ENCODE results near the gene MVD. TPM values are rescaled to one million over a fixed set of nuclear protein-coding genes. Genes with fewer than 3 reads are reported as not detected.
A peak's percentile ranks its signal among the peaks of the same experiment; 100 is the strongest.
"Not testable (repeated sequence)": the region's sequence is repeated elsewhere in the genome, so short reads cannot be mapped to it uniquely, and the experiment has no call there.

MVD gene
- total RNA-seq, 3 donors from 2014 or later: 39.0 to 49.2 (median 44.4) TPM

DNA sequence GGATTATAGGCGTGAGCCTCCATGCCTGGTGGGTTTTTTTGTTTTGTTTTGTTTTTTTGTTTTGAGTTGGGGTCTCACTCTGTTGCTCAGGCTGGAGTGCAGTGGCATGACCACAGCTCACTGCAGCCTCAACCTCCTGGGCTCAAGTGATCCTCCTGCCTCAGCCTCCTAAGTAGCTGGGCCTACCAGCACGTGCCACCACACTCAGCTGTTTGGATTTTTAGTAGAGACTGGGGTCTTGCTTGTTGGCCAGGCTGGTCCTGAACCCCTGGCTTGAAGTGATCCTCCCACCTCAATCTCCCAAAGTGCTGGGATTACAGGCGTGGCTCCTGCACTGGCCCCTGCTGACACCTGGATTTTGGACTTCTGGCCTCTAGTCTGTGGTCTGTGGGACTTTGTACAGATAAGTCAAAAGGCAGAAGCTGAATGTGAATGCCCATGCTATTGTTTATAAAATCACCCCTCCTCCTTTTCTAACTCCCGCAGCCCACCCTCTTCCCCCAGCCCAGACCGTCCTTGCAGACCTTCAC is 17.7 kb upstream of the MVD start:
- ATAC-seq: no peak
- Mint-ChIP-seq H3K9me3 (no peaks in the 10 kb centered on the region), H3K4me1 (ENCODE audit: low read depth) (peaks cover 44% of the 10 kb centered on the region), H3K4me3 (no peak overlapping the region), H3K36me3 (ENCODE audit: insufficient read depth) (peaks cover 1% of the 10 kb centered on the region), H3K27me3 (ENCODE audit: low read depth) (no peaks in the 10 kb centered on the region)
- DNase-seq: no peak

DNA sequence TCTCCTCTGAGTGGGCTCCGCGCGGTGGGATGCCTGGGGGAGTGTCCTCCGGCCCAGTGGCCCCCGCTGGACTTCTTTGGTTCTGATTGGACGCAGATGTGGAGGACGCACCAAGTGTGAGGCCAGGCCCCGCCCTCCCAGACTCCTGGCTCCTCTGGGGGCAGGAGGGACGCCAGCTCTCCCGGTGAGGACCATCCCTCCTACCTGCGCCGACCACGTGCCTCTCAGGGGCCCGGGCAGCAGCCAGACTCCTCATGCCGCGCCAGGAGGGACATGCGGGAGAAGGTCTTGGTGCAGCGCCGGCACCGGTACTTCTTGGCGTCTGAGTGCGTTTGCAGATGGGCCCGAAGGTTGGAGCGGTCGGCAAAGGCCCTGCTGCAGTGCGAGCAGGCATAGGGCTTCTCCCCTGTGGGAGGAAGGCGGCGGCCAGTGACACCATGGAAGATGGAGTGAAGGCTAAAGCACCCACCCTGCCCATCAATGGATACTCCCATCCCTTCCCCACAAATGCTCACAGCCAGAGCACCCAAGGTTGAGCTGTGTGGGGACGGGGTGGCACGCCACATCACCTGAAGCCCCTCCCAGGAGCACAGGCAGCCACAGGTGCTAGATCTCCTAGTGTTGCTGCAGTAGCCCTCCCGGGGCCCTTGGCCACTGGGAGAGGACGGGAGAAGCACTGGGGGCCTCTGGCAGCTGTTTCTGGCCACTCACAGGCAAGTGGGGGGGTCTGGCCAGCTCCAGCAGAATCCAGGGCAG is 15.5 kb upstream of the MVD start:
- no peak overlapping the region for H3K4me3 Mint-ChIP-seq
- no peaks in the 10 kb centered on the region for H3K9me3 Mint-ChIP-seq
- ATAC-seq (no peak), DNase-seq (no peak)
- no peaks in the 10 kb centered on the region for H3K27me3 Mint-ChIP-seq (ENCODE audit: low read depth)
- H3K36me3 Mint-ChIP-seq (ENCODE audit: insufficient read depth): peaks cover 1% of the 10 kb centered on the region
- peaks cover 24% of the 10 kb centered on the region for H3K4me1 Mint-ChIP-seq (ENCODE audit: low read depth)

DNA sequence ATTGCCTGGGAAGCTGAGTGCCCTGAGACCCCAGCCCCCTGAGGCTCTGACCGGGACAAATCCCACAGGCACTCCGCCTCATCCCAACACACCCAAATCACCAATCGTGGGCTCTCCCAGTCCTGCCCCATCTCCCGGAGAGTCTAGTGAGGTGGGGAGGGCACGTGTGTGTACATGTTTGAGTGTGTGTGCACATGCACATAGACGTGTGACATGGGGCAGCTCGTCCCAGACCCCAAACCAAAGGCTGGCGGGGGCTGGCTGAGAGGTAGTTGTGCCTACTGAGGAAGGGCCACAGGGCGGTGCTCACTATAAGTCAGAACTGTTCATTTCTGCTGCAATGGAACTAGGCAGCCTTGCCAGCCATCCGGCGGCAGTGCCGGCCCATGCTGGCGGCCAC is 14.8 kb upstream of the MVD start:
- ATAC-seq: no peak
- Mint-ChIP-seq H3K9me3 (no peaks in the 10 kb centered on the region), H3K4me1 (ENCODE audit: low read depth) (peaks cover 22% of the 10 kb centered on the region), H3K4me3 (no peak overlapping the region), H3K27me3 (ENCODE audit: low read depth) (no peaks in the 10 kb centered on the region), H3K36me3 (ENCODE audit: insufficient read depth) (peaks cover 1% of the 10 kb centered on the region)
- no peak for DNase-seq

DNA sequence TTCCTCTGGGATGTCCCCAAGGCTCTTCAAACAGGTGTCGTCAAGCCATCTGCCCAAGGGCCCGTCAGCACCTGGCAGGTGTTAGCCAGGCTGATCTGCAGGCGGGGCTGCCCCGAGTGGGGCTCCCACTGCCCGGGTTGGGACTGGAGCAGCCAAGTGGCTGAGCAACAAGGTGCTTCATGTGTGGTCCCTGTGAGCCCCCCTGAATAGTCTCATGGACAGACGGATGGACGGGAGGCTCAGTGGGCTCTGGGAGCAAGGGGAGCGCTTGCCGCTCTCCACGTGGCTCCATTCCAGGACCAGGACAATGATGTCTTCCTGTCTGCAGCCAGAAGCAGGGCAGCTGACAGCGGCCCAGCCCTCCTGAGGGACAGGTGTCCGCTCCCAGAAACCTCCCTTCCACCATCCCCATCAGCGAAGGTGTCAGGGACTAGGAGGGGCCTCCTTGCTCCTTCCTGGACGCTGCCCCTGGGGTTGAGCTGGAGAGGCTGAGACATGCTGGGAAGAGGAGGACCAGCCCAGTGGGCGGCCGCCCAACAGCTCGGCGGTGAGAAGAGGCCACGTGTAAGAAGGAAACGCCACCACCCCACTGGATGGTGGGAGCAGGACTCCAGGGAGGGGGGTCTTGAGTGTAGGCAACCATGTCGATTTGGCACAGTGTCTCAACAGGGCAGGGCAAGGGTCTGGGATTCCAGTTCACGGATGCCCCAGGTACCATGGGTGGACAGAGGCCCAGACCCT is 13.8 kb upstream of the MVD start:
- Mint-ChIP-seq H3K4me1 (ENCODE audit: low read depth) (peaks cover 13% of the 10 kb centered on the region), H3K36me3 (ENCODE audit: insufficient read depth) (peaks cover 1% of the 10 kb centered on the region), H3K27me3 (ENCODE audit: low read depth) (no peaks in the 10 kb centered on the region), H3K9me3 (no peaks in the 10 kb centered on the region), H3K4me3 (no peak overlapping the region)
- ATAC-seq: no peak
- no peak for DNase-seq

DNA sequence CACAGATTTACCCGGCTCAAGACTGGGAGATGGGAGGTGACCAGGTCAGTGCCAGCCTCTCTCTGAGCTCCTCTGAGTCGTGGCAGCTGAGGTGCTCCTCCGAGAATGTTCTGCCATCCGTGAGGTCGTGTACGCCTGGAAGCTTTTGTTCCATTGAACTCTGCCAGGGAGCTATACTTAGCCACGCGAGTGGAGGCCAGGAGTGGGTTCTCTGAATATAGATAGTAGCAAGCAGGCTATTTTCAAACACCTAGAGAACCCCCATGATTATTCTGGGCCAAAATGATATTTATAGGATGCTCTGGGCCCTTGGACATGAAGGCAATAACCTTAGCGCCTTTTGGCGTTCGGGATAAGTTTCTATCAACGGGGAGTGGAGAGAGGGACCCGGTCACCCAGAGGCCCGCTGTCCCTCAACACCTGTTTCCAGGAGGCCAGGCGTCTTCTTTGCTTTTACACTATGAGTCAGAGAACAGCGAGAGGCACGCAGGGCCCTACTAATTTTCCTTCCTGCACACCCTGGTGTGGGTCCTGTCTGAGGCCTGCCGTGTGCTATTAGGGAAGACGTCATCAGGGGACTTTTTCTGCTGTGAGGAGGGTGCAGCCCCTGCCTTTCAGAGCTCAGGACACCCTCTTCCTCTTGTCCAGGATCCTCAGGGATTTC is 11.0 kb upstream of the MVD start:
- no peaks in the 10 kb centered on the region for H3K4me1 Mint-ChIP-seq (ENCODE audit: low read depth)
- H3K27me3 Mint-ChIP-seq (ENCODE audit: low read depth): no peaks in the 10 kb centered on the region
- DNase-seq: no peak
- peaks cover 1% of the 10 kb centered on the region for H3K36me3 Mint-ChIP-seq (ENCODE audit: insufficient read depth)
- no peaks in the 10 kb centered on the region for H3K9me3 Mint-ChIP-seq
- no peak for ATAC-seq
- H3K4me3 Mint-ChIP-seq: no peak overlapping the region

DNA sequence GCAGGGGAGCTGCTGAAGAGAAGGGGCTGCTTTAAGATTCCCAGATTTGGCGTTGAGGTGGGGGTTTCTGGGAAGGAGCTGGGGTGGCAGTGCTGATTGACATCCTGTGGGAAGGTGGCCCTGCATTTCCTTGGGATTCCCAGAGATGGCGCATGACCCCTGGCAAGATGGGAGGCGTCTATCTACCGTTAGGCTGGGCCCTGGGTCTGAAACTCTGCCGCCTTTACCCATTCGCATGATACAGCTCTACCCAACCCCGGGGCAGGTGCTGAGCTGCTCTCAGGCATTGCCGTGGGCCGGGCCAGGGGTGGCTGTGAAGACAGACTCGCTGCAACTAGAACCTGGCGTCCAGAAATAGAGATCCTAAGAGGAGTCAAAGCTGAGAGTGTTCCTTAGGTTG is 9.9 kb upstream of the MVD start:
- DNase-seq: no peak
- no peaks in the 10 kb centered on the region for H3K9me3 Mint-ChIP-seq
- no peaks in the 10 kb centered on the region for H3K4me1 Mint-ChIP-seq (ENCODE audit: low read depth)
- ATAC-seq: no peak
- no peaks in the 10 kb centered on the region for H3K27me3 Mint-ChIP-seq (ENCODE audit: low read depth)
- no peak overlapping the region for H3K4me3 Mint-ChIP-seq
- H3K36me3 Mint-ChIP-seq (ENCODE audit: insufficient read depth): peaks cover 3% of the 10 kb centered on the region

DNA sequence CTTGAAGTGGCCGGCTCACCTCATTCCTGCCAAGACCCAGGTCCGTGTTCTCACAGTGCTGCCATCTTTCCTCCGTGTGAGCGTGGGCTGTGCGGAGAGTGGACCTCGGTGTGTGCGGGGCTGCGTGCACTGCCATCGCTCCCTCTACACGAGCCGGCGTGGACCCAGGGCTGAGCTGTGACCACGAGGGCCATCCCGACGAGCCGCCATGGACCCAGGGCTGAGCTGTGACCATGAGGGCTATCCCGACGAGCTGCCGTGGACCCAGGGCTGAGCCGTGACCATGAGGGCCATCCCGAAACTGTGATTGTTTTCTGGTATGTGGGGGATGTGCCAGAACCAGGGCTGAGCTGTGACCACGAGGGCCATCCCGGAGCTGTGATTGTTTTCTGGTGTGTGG is 8.9 kb upstream of the MVD start:
- Mint-ChIP-seq H3K36me3 (ENCODE audit: insufficient read depth) (peaks cover 2% of the 10 kb centered on the region), H3K9me3 (no peaks in the 10 kb centered on the region), H3K4me1 (ENCODE audit: low read depth) (no peaks in the 10 kb centered on the region), H3K27me3 (ENCODE audit: low read depth) (no peaks in the 10 kb centered on the region), H3K4me3 (no peak overlapping the region)
- DNase-seq (no peak), ATAC-seq (no peak)

DNA sequence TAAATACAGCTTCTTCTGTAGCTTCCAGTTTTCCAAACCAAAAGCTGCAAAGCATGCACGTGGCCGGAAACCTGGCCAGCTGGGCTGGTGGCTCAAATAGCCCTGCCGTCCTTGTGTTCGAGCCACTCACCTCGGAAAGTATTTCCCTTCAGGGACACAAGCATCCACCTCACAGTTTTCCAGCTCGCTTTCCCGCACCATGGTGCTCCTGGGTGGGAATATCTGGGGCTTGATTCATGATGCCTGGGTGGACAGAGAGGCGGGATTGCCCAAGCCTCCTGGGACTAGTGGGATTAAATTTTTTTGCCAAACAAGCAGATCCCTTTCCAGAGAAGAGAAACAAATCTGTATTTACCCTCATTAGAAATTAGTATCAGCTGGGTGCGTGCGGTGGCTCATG is 7.1 kb upstream of the MVD start:
- no peaks in the 10 kb centered on the region for H3K9me3 Mint-ChIP-seq
- H3K36me3 Mint-ChIP-seq (ENCODE audit: insufficient read depth): peaks cover 2% of the 10 kb centered on the region
- H3K4me1 Mint-ChIP-seq (ENCODE audit: low read depth): peaks cover 1% of the 10 kb centered on the region
- ATAC-seq (no peak), DNase-seq (no peak)
- H3K4me3 Mint-ChIP-seq: no peak overlapping the region
- no peaks in the 10 kb centered on the region for H3K27me3 Mint-ChIP-seq (ENCODE audit: low read depth)

DNA sequence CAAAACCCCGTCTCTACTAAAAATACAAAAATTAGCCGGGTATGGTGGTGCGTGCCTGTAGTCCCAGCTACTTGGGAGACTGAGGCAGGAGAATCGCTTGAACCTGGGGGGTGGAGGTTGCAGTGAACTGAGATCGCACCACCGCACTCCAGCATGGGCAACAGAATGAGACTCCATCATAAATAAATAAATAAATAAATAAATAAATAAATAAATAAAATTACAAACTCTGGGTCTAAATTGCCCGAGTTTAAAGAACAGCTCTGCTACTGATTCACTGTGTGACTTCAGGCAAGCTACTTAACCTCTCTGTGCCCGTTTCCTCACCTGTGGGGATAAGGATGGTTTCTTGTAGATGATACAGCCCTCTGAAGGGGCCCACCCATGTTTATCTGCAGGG is 6.6 kb upstream of the MVD start:
- H3K36me3 Mint-ChIP-seq (ENCODE audit: insufficient read depth); H3K27me3 Mint-ChIP-seq (ENCODE audit: low read depth); H3K4me1 Mint-ChIP-seq (ENCODE audit: low read depth); DNase-seq; H3K4me3 Mint-ChIP-seq; ATAC-seq; H3K9me3 Mint-ChIP-seq: not testable (repeated sequence)

DNA sequence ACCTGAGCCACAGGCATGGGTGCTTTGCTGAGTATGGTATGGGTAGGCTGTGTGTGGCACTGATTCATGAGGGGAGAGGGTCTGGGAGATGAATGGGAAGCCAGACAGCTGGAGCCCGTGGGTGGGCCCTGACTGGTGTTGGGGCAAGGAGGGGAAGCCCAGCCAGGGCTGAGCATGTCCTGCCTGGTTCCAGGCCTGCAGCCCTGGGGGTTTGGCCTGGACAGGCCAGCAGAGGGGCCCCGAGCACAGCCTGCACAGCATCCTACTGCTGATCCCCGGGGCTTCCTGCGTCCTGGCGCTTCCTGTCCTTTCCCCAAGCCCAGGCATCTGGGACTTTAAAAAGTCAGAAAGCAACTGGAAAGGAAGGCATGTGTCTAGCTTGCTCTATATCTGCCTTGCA is 4.6 kb upstream of the MVD start:
- ATAC-seq (no peak), DNase-seq (no peak)
- Mint-ChIP-seq H3K27me3 (ENCODE audit: low read depth) (no peaks in the 10 kb centered on the region), H3K4me3 (no peak overlapping the region), H3K4me1 (ENCODE audit: low read depth) (peaks cover 7% of the 10 kb centered on the region), H3K36me3 (ENCODE audit: insufficient read depth) (peaks cover 2% of the 10 kb centered on the region), H3K9me3 (no peaks in the 10 kb centered on the region)

DNA sequence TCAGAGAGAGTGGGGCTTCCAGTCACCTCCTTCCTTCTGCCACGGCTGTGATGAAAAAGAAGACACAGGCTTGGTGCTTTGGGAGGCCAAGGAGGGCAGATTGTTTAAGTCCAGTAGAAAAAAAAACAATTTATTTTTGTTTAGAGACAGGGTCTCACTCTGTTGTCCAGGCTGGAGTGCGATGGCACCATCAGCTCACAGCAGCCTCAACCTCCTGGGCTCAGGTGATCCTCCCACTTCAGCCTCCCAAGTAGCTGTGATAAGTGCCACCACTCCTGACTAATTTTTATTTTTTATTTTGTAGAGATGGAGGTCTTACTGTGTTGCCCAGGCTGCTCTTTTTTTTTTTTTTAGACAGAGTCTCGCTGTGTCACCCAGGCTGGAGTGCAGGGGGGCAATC is 2.7 kb upstream of the MVD start:
- DNase-seq (no peak), ATAC-seq (no peak)
- Mint-ChIP-seq H3K36me3 (ENCODE audit: insufficient read depth) (peaks cover 2% of the 10 kb centered on the region), H3K27me3 (ENCODE audit: low read depth) (no peaks in the 10 kb centered on the region), H3K4me3 (no peak overlapping the region), H3K9me3 (no peaks in the 10 kb centered on the region), H3K4me1 (ENCODE audit: low read depth) (peaks cover 16% of the 10 kb centered on the region)

DNA sequence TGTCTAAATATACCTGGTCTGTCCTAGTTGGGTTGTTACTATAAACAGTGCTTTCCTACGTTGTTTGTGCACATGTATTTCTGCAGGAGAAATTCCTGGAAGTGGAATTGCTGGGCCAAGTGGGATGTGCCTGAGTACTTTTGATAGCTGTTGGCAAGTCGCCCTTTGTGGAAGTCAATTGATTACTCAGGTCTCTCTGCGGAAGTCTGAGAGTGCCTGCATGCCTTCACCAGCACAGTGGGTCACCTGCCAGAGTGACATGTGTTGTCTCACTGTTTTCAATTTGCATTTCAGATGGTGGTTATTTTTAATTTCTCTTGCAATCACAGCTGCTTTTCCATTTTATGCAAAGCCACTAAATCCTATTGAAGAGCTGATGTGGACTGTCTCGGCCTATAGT is 2.3 kb upstream of the MVD start:
- Mint-ChIP-seq H3K4me3 (peak overlapping the region; percentile 45), H3K27me3 (ENCODE audit: low read depth) (no peaks in the 10 kb centered on the region), H3K9me3 (no peaks in the 10 kb centered on the region), H3K4me1 (ENCODE audit: low read depth) (peaks cover 16% of the 10 kb centered on the region), H3K36me3 (ENCODE audit: insufficient read depth) (peaks cover 4% of the 10 kb centered on the region)
- DNase-seq (no peak), ATAC-seq (no peak)

DNA sequence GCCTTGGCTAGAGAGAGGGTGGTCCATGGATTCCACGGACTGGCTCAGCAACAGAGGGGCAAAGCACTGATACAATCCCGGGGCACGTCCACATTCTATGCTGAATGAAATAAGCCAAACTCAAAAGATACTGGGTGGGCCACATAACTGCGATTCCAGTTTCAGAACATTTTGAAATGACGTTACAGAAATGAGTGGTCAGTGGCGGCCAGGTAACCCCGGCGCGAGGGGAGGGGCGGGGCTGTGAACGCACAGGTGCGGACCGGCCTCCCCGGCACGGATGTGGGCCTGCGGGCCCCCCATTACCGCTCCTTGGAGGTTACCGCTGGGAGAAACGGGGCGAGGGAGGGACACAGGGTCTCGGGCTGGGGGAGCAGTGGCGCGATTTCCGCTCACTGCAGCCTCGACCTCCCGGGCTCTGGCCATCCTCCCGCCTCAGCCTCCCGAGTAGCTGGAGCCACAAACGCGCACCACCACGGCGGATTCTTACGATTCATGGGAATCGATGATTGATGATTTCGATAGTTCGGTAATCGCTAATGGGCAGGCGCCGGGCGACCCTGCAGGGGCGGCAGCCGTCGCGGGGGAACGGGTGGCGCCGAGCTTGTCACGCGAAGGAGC is 559 bp downstream of the MVD start:
- Mint-ChIP-seq H3K9me3 (no peaks in the 10 kb centered on the region), H3K27me3 (ENCODE audit: low read depth) (no peaks in the 10 kb centered on the region), H3K4me1 (ENCODE audit: low read depth) (peaks cover 16% of the 10 kb centered on the region), H3K4me3 (peak overlapping the region; percentile 91), H3K36me3 (ENCODE audit: insufficient read depth) (peaks cover 3% of the 10 kb centered on the region)
- no peak for DNase-seq
- peak in 1 of 2 donors; percentile 0 for ATAC-seq

DNA sequence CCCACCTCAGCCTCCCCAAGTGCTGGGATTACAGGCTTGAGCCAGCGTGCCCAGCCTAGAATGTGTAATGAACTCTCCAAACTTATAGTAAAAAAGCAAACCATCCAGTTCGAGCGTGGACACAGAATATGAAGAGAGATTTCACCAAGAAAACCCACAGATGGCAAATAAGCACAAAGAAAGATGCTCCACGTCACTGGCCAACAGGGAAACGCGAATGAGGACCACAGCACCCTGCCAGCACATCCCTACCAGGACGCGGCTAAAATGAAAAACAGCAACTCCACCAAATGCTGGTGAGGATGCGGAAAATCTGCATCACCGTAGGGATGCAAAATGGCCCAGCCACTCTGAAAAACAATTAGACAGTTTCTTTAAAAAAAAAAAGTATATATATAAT is 1.4 kb downstream of the MVD start:
- Mint-ChIP-seq H3K4me1 (ENCODE audit: low read depth) (peaks cover 16% of the 10 kb centered on the region), H3K4me3 (peak overlapping the region; percentile 52)

More for the DNA sequence above, 1.4 kb downstream of the MVD start:
- DNase-seq (no peak), ATAC-seq (no peak)
- Mint-ChIP-seq H3K36me3 (ENCODE audit: insufficient read depth) (peaks cover 3% of the 10 kb centered on the region), H3K27me3 (ENCODE audit: low read depth) (no peaks in the 10 kb centered on the region), H3K9me3 (no peaks in the 10 kb centered on the region)

Data from activated T-cell treated with anti-CD3 and anti-CD28 coated beads, Interleukin-2, amount 50 U/mL, for 4 hours (primary cell).